Hindlimb muscle (tissue), 1 donor: ENCODE data around the gene DOCK9. TPM values are rescaled to one million over a fixed set of nuclear protein-coding genes. Genes with fewer than 3 reads are reported as not detected.

Experiments
- DNase-seq: peaks from one replicate; pipeline ENCODE4 v3.0.0-alpha.2; 2013
- polyA plus RNA-seq: library from polyadenylated mRNA; unstranded; fragments of 120-200 nt; gene quantifications from one replicate; pipeline ENCODE4 v1.2.1, GENCODE V29; 2013; ENCODE audit not compliant: insufficient read length

The DOCK9 gene
- polyA plus RNA-seq, 1 donor: 97.1 TPM

DNA sequence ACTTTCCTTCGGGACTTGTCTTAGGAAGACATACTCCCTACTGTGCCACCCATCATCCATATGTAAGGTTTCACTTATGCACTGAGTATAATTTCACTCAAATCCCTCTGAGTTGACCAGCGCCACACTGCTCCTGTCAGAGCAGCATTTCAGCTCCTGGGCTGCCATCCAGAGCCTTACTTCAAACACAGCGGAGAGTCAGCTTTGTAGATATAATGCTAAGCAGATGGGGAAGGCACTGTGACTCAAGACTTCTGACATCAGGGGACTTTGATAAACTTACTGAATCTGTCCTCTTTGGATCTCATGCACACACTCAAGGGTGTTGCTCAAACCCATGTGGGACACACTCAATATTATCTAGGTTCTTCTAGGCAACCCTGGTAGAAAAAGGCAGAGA is 34.9 kb downstream of the DOCK9 start:
- no peak for DNase-seq

GRCh38 chr13:98942485-98942884 is 35.4 kb downstream of the DOCK9 start:
- DNase-seq: no peak

GRCh38 chr13:98941536-98941935 is 36.3 kb downstream of the DOCK9 start:
- DNase-seq: no peak

- no peak for DNase-seq
These were observed 36.7 kb downstream of the DOCK9 start for GRCh38 chr13:98941126-98941525.

- DNase-seq: no peak
These were observed 37.4 kb downstream of the DOCK9 start for GRCh38 chr13:98940325-98941001.

- peak; percentile 84 for DNase-seq
These were observed 38.1 kb downstream of the DOCK9 start for GRCh38 chr13:98939660-98940191.

DNA sequence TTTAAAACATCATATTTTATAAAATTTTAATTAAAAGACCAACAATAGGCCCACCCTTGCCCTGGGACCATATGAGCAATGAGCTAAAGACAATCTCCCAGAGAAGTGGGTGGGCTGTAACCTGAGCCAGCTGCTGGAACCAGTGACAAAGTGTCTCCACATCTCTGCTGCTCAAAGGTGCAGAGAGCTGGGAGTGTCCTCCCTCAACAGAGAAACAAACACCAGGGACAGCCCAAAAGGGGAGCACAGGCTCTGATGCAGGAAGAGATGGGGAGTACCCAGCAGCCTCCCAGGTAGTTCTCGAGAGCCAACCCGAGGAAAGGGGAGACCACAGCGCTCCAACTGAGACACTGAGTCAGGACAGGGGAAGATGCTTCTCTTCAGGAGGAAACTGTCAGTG is 39.1 kb downstream of the DOCK9 start:
- DNase-seq: no peak

DNA sequence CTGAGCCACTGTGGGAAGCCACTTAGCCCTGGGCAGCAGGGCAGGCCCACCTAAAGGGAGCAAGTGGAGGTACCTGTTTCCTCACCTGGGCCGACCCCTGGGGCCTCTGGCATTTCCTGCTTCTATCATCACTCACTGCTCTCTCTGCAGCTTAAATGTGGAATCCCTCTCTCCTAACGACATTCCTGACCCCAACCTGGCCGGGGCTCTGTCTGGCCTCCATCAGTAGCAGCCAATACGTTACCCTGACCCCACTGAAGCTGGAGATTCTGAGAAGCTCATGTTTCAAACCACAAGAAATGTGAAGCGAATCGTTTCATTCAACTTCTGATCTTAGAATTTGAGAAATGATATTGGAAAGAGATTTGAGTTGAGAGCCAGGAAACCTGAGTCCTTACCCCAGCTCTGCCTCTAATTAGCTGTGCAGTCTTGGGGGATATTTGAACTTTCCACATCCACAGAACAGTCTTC is 39.9 kb downstream of the DOCK9 start:
- no peak for DNase-seq

GRCh38 chr13:98934243-98934642 is 43.6 kb downstream of the DOCK9 start:
- DNase-seq: no peak

DNA sequence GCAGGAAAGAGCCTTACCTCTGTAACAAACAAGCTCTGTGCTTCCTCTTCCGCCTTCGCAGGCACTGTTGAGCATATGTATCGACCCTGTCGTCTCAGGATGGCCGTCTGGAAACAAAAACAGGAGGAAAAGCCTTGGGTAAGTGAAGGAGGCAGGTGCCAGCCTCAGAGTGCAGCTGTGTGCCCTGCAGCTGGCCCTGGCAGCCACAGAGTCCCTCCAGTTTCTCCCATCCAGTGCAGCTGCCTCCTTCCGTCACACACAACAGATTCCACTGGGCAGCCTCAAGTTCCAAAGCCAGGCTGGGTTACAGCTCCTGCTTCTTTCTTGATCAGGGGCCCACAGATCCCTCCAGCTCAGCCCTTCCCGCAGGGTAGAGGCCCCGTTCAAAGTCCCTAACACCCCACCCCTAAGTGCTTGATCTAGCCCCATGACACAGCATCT is 47.7 kb downstream of the DOCK9 start:
- peak; percentile 67 for DNase-seq

- DNase-seq: peak; percentile 82
These were observed 49.6 kb downstream of the DOCK9 start for GRCh38 chr13:98927951-98928927.

- DNase-seq: no peak
These were observed 51.9 kb downstream of the DOCK9 start for GRCh38 chr13:98925949-98926348.

GRCh38 chr13:98923641-98924397 is 54.0 kb downstream of the DOCK9 start:
- no peak for DNase-seq

- no peak for DNase-seq
These were observed 55.6 kb downstream of the DOCK9 start for GRCh38 chr13:98922306-98922705.

DNA sequence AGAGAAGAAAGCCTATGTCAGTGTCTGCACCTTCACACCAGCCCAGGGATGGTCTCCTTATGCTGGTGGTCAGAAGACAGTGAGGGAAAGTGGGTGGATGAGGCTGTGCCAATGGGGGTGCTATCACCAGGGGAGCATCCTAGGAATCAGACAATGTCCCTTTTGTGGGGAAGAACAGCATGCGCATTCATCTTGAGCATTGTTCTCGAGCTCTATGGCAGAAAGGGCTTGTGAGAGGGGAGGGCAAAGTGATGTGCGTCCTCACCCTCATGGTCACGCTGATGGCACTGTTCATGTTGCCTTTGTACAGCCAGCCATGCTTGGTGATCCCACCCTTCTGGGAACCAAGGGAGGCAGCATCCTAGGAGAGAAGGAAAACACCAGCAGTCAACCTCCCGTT is 56.1 kb downstream of the DOCK9 start:
- DNase-seq: no peak

- no peak for DNase-seq
These were observed 56.8 kb downstream of the DOCK9 start for GRCh38 chr13:98921015-98921580.

DNA sequence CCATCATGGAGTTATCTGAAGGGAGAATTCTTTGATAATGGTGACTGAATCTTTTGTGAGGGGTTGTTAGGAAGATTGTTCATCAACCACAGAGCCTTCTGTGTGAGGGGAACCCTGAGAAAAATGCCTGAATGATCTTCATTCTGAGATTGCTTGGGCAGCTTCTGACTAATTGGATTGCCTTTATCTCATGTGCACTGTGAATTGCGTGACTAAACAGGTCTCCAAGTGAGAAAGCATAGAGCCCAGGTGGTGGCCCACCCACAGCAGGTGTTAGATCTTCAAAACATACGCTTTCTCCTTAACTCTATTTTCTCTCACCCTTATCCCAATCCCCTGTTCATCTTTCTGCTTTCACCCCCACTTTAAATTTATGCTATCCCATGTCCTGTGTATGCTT is 58.3 kb downstream of the DOCK9 start:
- no peak for DNase-seq

DNA sequence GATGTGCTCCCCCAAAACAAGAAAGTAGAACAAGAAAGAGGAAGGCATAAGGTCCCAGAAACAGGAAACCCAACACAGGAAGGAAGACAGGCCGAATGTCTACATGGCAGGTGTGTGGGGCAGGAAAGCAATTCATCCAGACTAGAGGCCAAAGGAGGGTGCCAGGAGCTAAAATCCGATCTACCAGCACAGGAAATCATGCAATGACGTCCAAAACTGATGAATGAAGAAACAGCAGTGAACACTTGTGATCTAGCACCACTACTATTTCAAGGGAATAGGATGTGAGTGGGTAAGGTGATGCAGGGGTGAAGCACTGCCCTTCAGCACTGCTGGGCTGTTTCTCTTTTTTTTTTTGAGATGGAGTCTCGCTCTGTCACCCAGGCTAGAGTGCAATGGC is 59.1 kb downstream of the DOCK9 start:
- no peak for DNase-seq

DNA sequence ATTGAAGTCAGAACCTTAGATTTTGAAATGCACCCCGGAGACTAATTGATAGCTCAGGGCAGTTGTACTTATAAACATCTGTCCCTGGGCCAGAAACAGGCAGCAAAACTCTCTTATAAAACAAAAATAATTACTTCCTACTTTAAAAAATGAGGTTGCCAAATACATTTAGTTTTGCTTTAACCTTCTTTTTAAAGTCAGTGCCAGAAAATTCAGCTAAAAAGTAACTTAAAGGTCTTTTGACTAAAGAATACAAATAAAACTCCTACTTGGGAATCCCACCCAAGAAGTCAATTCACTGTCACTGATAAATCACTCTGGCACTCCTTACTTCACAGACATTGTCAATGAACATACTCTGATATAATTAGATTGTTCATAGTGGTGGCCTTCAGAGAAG is 60.7 kb downstream of the DOCK9 start:
- no peak for DNase-seq

DNA sequence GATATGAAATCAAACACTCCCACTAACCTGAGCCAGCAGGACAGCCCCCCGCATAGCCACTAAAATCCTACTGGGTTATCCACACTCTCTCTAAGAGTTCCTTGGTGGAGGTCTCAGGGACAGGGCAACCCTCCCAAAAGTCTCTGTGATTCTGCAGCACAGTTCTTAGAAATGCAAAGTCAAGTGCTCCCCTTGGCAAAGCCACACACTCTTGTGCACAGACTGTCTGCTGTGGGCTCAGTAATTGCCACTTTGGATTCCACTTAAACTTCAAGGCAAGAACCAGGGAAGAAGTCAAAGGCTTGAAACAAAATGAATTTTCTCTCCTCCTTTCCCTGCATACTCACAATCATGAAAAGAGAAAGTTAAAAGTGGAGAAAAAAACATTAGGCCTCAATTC is 61.5 kb downstream of the DOCK9 start:
- DNase-seq: no peak

- DNase-seq: no peak
These were observed 61.9 kb downstream of the DOCK9 start for GRCh38 chr13:98915981-98916380.

DNA sequence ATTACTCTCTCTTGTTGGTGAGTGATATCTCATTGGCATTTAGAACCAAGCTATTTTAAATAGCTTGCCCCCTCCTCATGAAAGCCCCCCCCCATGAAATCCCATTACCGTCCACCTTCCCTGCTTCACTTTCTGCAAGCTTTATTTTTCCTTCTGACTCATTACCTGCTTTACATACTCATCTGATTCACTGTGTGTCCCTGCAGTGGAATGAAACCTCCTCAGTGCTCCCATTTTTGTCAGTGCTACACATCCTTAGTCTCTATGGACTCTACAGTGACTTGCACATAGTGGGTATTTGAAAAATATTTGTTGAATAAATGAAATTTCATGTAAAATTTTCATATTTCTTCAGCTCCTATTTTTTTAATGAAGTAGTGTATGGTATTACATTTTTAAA is 62.3 kb downstream of the DOCK9 start:
- no peak for DNase-seq
